Neural cell (in vitro differentiated cells): ENCODE measurements around the gene STYXL1. TPM values are rescaled to one million over a fixed set of nuclear protein-coding genes. Genes with fewer than 3 reads are reported as not detected.

Source experiments
- H2AFZ ChIP-seq: fragments of 200-600, 300-800 bp; sonication (generic), shearing (Covaris generic); 2 replicates; pipeline ENCODE4 v1.6.0; 2014; ENCODE audit warnings: low read depth, mild to moderate bottlenecking, antibody characterized with exemption, low read length, moderate library complexity
- H3F3A ChIP-seq: fragments of 200-600 bp; shearing (Covaris generic); 2 replicates; pipeline ENCODE4 v1.6.1; 2016; ENCODE audit warnings: mild to moderate bottlenecking, moderate library complexity, mixed read lengths, antibody characterized with exemption, low read length; ENCODE audit not compliant: insufficient read depth, poor library complexity, severe bottlenecking
- H3K27ac ChIP-seq: fragments of 200-600, 300-800 bp; sonication (generic), shearing (Covaris generic); 2 replicates; pipeline ENCODE4 v1.5.1; 2014; ENCODE audit warnings: mild to moderate bottlenecking, low read length, moderate library complexity
- H3K27me3 ChIP-seq: fragments of 300-800, 200-600 bp; sonication (generic), shearing (Covaris generic); 2 replicates; pipeline ENCODE4 v1.6.0; 2014; ENCODE audit warnings: mild to moderate bottlenecking, low read depth, low read length, moderate library complexity; ENCODE audit not compliant: insufficient read depth
- H3K36me3 ChIP-seq: fragments of 300-800, 200-600 bp; sonication (generic), shearing (Covaris generic); 2 replicates; pipeline ENCODE4 v1.5.1; 2014; ENCODE audit warnings: mild to moderate bottlenecking, antibody characterized with exemption, low read length, moderate library complexity; ENCODE audit not compliant: insufficient read depth
- H3K4me2 ChIP-seq: fragments of 300-800, 200-600 bp; sonication (generic), shearing (Covaris generic); 2 replicates; pipeline ENCODE4 v1.6.0; 2014; ENCODE audit warnings: mild to moderate bottlenecking, low read length
- H3K4me3 ChIP-seq: fragments of 300-800, 200-600 bp; sonication (generic), shearing (Covaris generic); 2 replicates; pipeline ENCODE4 v1.5.1; 2014; ENCODE audit warnings: mild to moderate bottlenecking, low read length, moderate library complexity
- H3K79me2 ChIP-seq: fragments of 200-600 bp; shearing (Covaris generic); replicated peaks from 2 replicates; pipeline ENCODE4 v1.6.0; 2014; ENCODE audit warnings: mild to moderate bottlenecking, low read length, moderate library complexity; ENCODE audit not compliant: insufficient read depth
- H3K9ac ChIP-seq: fragments of 300-800, 200-600 bp; sonication (generic), shearing (Covaris generic); 2 replicates; pipeline ENCODE4 v1.6.1; 2016; ENCODE audit warnings: mild to moderate bottlenecking, low read length, mixed read lengths
- H3K9me2 ChIP-seq: fragments of 200-600 bp; shearing (Covaris generic); 2 replicates; pipeline ENCODE4 v1.6.1; 2016; ENCODE audit warnings: mild to moderate bottlenecking, low read length, mixed read lengths; ENCODE audit not compliant: insufficient read depth
- H3K9me3 ChIP-seq: fragments of 200-600, 300-800 bp; sonication (generic), shearing (Covaris generic); 2 replicates; pipeline ENCODE4 v1.6.1; 2016; ENCODE audit warnings: mild to moderate bottlenecking, mixed run types, low read length, moderate library complexity, mixed read lengths
- H4K20me1 ChIP-seq: fragments of 200-600 bp; shearing (Covaris generic); 2 replicates; pipeline ENCODE4 v1.6.1; 2016; ENCODE audit warnings: mild to moderate bottlenecking, mixed run types; ENCODE audit not compliant: insufficient read depth
- EP300 ChIP-seq: fragments of 450-650 bp; conservative IDR thresholded peaks from 2 replicates; pipeline ENCODE4 v1.6.1; 2014; ENCODE audit warnings: antibody characterized with exemption, mild to moderate bottlenecking, moderate library complexity; ENCODE audit not compliant: poor library complexity, severe bottlenecking
- MXI1 ChIP-seq: fragments of 450-650 bp; conservative IDR thresholded peaks from 2 replicates; pipeline ENCODE4 v1.6.1; 2014; ENCODE audit warnings: antibody characterized with exemption, mild to moderate bottlenecking; ENCODE audit not compliant: poor library complexity, severe bottlenecking
- SMC3 ChIP-seq: fragments of 450-650 bp; conservative IDR thresholded peaks from 2 replicates; pipeline ENCODE4 v1.6.1; 2014; ENCODE audit warnings: antibody characterized with exemption, mild to moderate bottlenecking, moderate library complexity; ENCODE audit not compliant: poor library complexity
- TAF1 ChIP-seq: IDR thresholded peaks from 2 replicates; pipeline ENCODE4 v1.6.1; 2012; ENCODE audit warnings: low read depth
- polyA plus RNA-seq: library from polyadenylated mRNA; depleted of rRNA; stranded (reverse); fragments of >200 nt; gene quantifications from 2 replicates; pipeline ENCODE4 v1.2.3, GENCODE V29; 2014
- TF ChIP-seq, protein P1 (sequence below): IDR thresholded peaks from 2 replicates; pipeline ENCODE4 v1.6.1; 2012; ENCODE audit warnings: borderline replicate concordance
- TF ChIP-seq, protein P2 (sequence below): fragments of 450-650 bp; IDR thresholded peaks from 2 replicates; pipeline ENCODE4 v1.5.1; 2014; ENCODE audit warnings: antibody characterized with exemption, mild to moderate bottlenecking, moderate library complexity; ENCODE audit not compliant: poor library complexity, severe bottlenecking

The STYXL1 gene
- polyA plus RNA-seq, 1 donor from 2014 or later, result 59.9 TPM

DNA sequence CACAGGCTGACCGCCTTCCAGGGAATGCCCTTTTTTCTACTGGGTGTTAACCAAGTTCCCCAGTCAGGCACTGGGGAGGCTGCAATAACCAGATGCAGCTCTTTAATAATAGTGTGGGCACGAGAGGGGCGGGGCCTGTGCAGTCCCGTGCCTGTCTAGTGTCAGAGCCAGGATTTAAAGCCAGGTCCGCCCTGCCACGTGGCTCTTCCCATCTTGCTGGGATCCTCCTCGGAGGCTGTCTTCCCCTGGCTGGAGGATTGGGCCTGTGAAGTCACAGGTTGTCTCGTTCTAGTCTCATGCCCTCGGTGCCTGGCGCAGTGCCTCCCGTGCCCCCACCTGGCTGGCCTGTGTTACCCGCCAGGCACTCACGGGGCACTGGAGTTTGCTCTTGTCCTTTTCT is 78.6 kb downstream of the STYXL1 start:
- Histone ChIP-seq H3K9ac (no peak overlapping the region), H3K79me2 (no peaks in the 10 kb centered on the region), H3K9me2 (no peaks in the 10 kb centered on the region), H4K20me1 (no peaks in the 10 kb centered on the region), H3K27me3 (no peaks in the 10 kb centered on the region), H3K36me3 (no peaks in the 10 kb centered on the region), H3K4me2 (no peak overlapping the region), H3K4me3 (no peak overlapping the region), H2AFZ (no peak overlapping the region), H3K9me3 (no peaks in the 10 kb centered on the region), H3K27ac (no peak overlapping the region), H3F3A (no peaks in the 10 kb centered on the region)
- no peak for TF ChIP-seq SMC3

DNA sequence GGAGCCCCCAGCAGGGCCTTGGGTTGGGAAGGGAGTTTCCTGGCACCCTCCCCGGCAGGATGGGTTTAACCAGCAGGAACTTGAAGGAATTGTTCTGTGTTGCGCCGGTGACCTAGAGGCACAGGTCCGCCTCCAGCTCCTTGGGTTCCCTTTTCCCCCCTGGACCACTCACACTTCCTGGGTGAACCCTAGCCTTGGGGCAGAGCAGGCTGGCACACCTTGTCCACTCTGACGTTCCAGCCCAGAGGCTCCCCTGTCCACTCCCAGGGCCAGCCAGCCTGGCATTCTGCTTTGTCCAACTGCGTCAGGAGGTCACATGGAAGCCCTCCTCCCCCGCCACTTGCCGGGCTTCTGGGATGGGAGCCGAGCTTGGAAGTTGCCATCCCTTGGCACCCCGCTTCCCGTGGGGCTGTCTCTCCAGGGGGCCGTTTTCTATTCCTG is 79.2 kb downstream of the STYXL1 start:
- Histone ChIP-seq H3K27ac (no peak overlapping the region), H4K20me1 (no peaks in the 10 kb centered on the region), H3K9ac (no peak overlapping the region), H2AFZ (no peak overlapping the region), H3K36me3 (no peaks in the 10 kb centered on the region), H3F3A (no peaks in the 10 kb centered on the region), H3K9me3 (no peaks in the 10 kb centered on the region), H3K4me3 (no peak overlapping the region), H3K9me2 (no peaks in the 10 kb centered on the region), H3K27me3 (no peaks in the 10 kb centered on the region), H3K4me2 (no peak overlapping the region), H3K79me2 (no peaks in the 10 kb centered on the region)
- TF ChIP-seq, protein P1, sequence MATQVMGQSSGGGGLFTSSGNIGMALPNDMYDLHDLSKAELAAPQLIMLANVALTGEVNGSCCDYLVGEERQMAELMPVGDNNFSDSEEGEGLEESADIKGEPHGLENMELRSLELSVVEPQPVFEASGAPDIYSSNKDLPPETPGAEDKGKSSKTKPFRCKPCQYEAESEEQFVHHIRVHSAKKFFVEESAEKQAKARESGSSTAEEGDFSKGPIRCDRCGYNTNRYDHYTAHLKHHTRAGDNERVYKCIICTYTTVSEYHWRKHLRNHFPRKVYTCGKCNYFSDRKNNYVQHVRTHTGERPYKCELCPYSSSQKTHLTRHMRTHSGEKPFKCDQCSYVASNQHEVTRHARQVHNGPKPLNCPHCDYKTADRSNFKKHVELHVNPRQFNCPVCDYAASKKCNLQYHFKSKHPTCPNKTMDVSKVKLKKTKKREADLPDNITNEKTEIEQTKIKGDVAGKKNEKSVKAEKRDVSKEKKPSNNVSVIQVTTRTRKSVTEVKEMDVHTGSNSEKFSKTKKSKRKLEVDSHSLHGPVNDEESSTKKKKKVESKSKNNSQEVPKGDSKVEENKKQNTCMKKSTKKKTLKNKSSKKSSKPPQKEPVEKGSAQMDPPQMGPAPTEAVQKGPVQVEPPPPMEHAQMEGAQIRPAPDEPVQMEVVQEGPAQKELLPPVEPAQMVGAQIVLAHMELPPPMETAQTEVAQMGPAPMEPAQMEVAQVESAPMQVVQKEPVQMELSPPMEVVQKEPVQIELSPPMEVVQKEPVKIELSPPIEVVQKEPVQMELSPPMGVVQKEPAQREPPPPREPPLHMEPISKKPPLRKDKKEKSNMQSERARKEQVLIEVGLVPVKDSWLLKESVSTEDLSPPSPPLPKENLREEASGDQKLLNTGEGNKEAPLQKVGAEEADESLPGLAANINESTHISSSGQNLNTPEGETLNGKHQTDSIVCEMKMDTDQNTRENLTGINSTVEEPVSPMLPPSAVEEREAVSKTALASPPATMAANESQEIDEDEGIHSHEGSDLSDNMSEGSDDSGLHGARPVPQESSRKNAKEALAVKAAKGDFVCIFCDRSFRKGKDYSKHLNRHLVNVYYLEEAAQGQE, result no peak
- TF ChIP-seq TAF1 (no peak), MXI1 (no peak), EP300 (no peak)
- TF ChIP-seq, protein P2, sequence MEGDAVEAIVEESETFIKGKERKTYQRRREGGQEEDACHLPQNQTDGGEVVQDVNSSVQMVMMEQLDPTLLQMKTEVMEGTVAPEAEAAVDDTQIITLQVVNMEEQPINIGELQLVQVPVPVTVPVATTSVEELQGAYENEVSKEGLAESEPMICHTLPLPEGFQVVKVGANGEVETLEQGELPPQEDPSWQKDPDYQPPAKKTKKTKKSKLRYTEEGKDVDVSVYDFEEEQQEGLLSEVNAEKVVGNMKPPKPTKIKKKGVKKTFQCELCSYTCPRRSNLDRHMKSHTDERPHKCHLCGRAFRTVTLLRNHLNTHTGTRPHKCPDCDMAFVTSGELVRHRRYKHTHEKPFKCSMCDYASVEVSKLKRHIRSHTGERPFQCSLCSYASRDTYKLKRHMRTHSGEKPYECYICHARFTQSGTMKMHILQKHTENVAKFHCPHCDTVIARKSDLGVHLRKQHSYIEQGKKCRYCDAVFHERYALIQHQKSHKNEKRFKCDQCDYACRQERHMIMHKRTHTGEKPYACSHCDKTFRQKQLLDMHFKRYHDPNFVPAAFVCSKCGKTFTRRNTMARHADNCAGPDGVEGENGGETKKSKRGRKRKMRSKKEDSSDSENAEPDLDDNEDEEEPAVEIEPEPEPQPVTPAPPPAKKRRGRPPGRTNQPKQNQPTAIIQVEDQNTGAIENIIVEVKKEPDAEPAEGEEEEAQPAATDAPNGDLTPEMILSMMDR, result no peak

DNA sequence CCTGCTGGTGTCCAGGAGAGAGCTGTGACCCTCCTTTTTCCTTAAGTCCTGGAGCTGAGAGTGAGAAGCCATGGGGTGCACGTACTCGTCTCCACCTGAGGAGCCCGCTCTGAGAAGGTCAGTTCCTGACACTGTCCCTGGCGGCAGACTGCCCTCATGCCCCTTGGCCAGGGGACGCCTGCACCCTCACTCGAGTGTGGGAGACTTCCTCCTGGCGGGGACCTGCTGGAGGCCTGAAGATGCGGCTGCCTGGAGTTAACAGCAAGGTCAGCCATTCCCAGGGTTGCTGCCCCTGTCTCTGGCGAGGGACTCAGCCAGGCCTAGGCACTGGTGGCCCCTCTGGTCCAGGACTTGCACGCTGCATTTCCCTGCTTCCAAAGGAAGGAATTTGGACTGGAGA is 79.8 kb downstream of the STYXL1 start:
- Histone ChIP-seq H3K27me3 (no peaks in the 10 kb centered on the region), H3K9me3 (no peaks in the 10 kb centered on the region), H3K9ac (no peak overlapping the region), H3K9me2 (no peaks in the 10 kb centered on the region), H3K36me3 (no peaks in the 10 kb centered on the region), H3K27ac (no peak overlapping the region), H2AFZ (no peak overlapping the region), H3F3A (no peaks in the 10 kb centered on the region), H3K4me2 (no peak overlapping the region), H3K79me2 (no peaks in the 10 kb centered on the region), H4K20me1 (no peaks in the 10 kb centered on the region), H3K4me3 (no peak overlapping the region)
- TF ChIP-seq, protein P2, result no peak
